Activated CD4-positive, alpha-beta T cell treated with anti-CD3 and anti-CD28 coated beads, Interleukin-2, amount 10 ng/mL, durations not matched to agents 24 days and 14 days (primary cell): ENCODE measurements around the gene PC. TPM values are rescaled to one million over a fixed set of nuclear protein-coding genes. Genes with fewer than 3 reads are reported as not detected.

ENCODE experiments used
- DNase-seq: peaks from one replicate; pipeline ENCODE4 v3.0.0; 2022
- H3K27ac Mint-ChIP-seq: one replicate; pipeline ENCODE4 v1.8.0; 2022; ENCODE audit warnings: mild to moderate bottlenecking, mixed read lengths
- H3K27me3 Mint-ChIP-seq: one replicate; pipeline ENCODE4 v1.8.0; 2022; ENCODE audit warnings: mixed read lengths
- H3K36me3 Mint-ChIP-seq: one replicate; pipeline ENCODE4 v1.8.0; 2022; ENCODE audit warnings: low read depth, mild to moderate bottlenecking, mixed read lengths
- H3K4me1 Mint-ChIP-seq: one replicate; pipeline ENCODE4 v1.8.0; 2021; ENCODE audit warnings: mixed read lengths
- H3K4me3 Mint-ChIP-seq: one replicate; pipeline ENCODE4 v1.8.0; 2022; ENCODE audit warnings: mild to moderate bottlenecking, moderate library complexity, mixed read lengths
- H3K9me3 Mint-ChIP-seq: one replicate; pipeline ENCODE4 v1.8.0; 2021; ENCODE audit warnings: mixed read lengths
- intact Hi-C: fragments of 100-400 bp; cut with micrococcal nuclease; formaldehyde crosslinking; loops from one replicate; pipeline ENCODE4 v1.15.1; 2023
- total RNA-seq: library from RNA; stranded (reverse); gene quantifications from 2 replicates; pipeline ENCODE4 v1.2.3, GENCODE V29; 2022

PC gene
- total RNA-seq, 1 donor from 2014 or later: 13.1 TPM

GRCh38 chr11:66987924-66988637 lies 29.9 kb upstream of the PC start:
- Mint-ChIP-seq H3K9me3 (no peaks in the 10 kb centered on the region), H3K4me3 (no peak overlapping the region), H3K4me1 (no peaks in the 10 kb centered on the region), H3K27ac (no peak overlapping the region), H3K36me3 (no peaks in the 10 kb centered on the region), H3K27me3 (peaks cover 1% of the 10 kb centered on the region)
- no peak for DNase-seq
- intact Hi-C loops: no loop called here

DNA sequence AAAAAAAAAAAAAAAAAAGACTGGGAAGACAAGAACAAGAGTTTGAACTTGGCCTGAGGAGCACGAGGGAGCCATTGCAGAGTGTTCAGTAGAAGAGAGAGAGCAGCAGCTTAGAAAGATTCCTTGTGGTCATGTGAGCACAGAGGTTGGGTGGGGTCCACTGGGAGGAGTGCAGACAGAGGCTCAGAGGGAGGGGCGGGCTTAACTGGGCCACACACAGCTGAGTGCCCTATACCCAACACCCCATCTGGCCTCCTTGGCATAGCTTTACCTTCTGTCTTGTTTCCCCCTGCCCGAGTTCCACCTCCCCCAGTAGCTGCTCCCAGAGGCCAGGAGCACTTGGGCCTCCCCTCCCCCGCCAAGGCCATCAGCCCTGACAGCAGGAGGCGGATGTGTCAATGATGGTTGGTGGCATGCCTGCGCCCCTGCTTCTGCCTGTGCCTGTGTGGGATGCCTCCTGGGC lies 29.0 kb upstream of the PC start:
- Mint-ChIP-seq H3K27ac (no peak overlapping the region), H3K36me3 (no peaks in the 10 kb centered on the region), H3K9me3 (no peaks in the 10 kb centered on the region), H3K4me3 (no peak overlapping the region), H3K27me3 (peaks cover 1% of the 10 kb centered on the region), H3K4me1 (no peaks in the 10 kb centered on the region)
- intact Hi-C loops: no loop called here
- DNase-seq: no peak

DNA sequence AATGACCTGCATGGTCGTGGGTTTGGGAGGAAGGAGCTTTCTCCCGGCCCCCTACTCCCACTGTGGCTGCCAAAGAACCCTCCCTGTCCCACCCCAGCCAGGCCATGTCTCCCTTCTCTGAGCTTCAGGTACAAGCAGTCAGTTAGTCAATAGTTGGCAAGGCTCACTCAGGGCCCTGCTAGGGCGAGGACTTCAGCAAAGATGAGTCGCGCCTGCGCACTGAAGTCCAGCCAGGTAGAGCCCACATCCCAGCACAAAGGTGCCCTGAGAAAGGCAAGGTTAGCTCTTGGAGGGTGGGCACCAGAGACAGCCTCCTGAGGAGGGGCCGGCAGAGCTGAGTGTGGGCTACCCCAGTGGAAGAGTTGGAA lies 28.0 kb upstream of the PC start:
- DNase-seq: no peak
- Mint-ChIP-seq H3K27me3 (peaks cover 1% of the 10 kb centered on the region), H3K4me1 (no peaks in the 10 kb centered on the region), H3K27ac (no peak overlapping the region), H3K9me3 (no peaks in the 10 kb centered on the region), H3K4me3 (no peak overlapping the region), H3K36me3 (no peaks in the 10 kb centered on the region)
- intact Hi-C loops: no loop called here

- no peak for DNase-seq
- H3K4me1 Mint-ChIP-seq: no peaks in the 10 kb centered on the region
- H3K9me3 Mint-ChIP-seq: no peaks in the 10 kb centered on the region
- H3K36me3 Mint-ChIP-seq: no peaks in the 10 kb centered on the region
- no peak overlapping the region for H3K4me3 Mint-ChIP-seq
- no peak overlapping the region for H3K27ac Mint-ChIP-seq
- H3K27me3 Mint-ChIP-seq: peaks cover 1% of the 10 kb centered on the region
- intact Hi-C loops: no loop called here
These were observed 27.5 kb upstream of the PC start for GRCh38 chr11:66985508-66986177.

DNA sequence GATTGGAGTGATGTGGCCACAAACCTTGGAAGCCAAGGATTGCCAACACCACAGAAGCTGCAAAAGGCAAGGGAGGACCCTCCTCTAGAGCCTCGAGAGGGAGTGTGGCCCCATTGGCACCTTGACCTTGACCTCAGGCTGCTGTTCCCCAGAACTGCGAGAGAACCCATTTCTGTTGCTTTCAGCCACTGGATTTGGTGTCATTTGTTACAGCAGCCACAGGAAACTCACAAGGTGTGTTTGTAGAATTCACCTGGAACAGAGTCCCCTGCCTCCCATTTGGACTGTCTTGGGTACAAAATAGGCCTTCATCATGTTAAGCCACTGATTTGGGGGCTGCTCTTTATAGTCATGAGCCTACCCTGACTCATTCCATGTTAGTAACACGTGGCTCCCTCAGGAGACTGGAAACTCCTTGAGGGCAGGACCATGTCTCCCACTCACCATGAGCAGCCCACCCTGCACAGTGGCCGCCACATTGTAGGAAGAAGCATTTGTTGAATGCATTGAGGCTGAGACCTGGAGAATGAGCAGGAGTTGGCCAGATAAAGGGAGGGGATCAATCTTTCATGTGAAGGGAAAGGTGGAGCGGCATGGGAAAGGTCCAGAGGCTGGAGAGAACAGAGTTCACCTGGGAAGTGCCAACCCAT lies 25.2 kb upstream of the PC start:
- no peaks in the 10 kb centered on the region for H3K4me1 Mint-ChIP-seq
- H3K36me3 Mint-ChIP-seq: no peaks in the 10 kb centered on the region
- H3K9me3 Mint-ChIP-seq: no peaks in the 10 kb centered on the region
- H3K27ac Mint-ChIP-seq: no peak overlapping the region
- H3K27me3 Mint-ChIP-seq: peaks cover 1% of the 10 kb centered on the region
- intact Hi-C loops: no loop called here
- no peak for DNase-seq
- no peak overlapping the region for H3K4me3 Mint-ChIP-seq

GRCh38 chr11:66981976-66982578 lies 23.9 kb upstream of the PC start:
- no peak overlapping the region for H3K4me3 Mint-ChIP-seq
- no peak overlapping the region for H3K27ac Mint-ChIP-seq
- H3K36me3 Mint-ChIP-seq: no peaks in the 10 kb centered on the region
- peaks cover 1% of the 10 kb centered on the region for H3K27me3 Mint-ChIP-seq
- H3K4me1 Mint-ChIP-seq: no peaks in the 10 kb centered on the region
- H3K9me3 Mint-ChIP-seq: no peaks in the 10 kb centered on the region
- DNase-seq: no peak
- intact Hi-C loops: no loop called here

DNA sequence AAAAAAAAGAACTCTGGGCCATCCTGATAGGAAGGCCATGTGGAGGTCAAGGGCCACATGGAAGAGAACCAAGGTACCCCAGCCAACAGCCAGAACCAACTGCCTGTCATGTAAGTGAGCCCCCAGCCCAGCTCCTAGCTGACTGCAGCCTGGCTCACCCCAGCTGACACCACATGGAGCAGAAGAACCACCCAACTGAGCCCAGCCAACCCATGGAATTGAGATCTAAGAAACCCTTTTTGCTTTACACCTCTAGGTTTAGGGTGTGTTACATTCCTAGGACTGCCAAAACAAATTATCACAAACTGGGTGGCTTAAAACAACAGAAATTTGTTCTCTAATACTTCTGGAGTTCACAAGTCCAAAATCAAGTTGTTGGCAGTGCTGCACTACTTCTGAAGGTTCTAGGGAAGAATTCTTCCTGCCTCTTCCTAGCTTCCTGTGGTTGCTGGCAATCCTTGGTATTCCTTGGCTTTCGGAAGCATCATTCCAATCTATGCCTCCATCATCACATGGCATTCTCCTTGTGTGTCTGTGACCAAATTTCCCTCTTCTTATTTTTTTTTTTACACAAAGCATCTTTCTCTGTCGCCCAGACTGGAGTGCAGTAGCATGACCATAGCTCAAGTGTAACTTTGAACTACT lies 21.3 kb upstream of the PC start:
- intact Hi-C loops: loop anchor here (10.0 kb wide), 1 partner anchor 95 kb away; no protein-coding TSS in a partner anchor
- H3K27ac Mint-ChIP-seq: no peak overlapping the region
- no peaks in the 10 kb centered on the region for H3K27me3 Mint-ChIP-seq
- H3K36me3 Mint-ChIP-seq: no peaks in the 10 kb centered on the region
- H3K9me3 Mint-ChIP-seq: no peaks in the 10 kb centered on the region
- H3K4me1 Mint-ChIP-seq: no peaks in the 10 kb centered on the region
- no peak for DNase-seq
- H3K4me3 Mint-ChIP-seq: no peak overlapping the region

DNA sequence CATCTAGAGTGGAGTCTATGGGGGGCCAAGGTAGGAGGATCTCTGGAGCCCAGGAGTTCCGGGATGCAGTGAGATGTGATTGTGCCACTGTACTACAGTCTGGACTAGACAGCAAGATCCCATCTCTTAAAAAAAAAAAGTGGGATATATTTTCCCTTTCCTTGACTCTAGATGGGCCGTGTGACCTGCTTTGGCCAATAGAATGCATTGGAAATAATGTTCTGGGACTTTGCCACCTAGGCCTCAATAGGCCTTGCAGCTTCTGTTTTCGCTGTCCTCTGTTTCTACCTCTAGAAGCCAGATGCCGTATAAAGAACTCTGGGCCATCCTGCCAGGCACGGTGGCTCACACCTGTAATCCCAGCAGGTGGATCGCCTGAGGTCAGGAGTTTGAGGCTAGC lies 20.5 kb upstream of the PC start:
- Mint-ChIP-seq H3K4me3 (no peak overlapping the region), H3K4me1 (no peaks in the 10 kb centered on the region), H3K9me3 (no peaks in the 10 kb centered on the region), H3K27ac (no peak overlapping the region), H3K27me3 (no peaks in the 10 kb centered on the region), H3K36me3 (no peaks in the 10 kb centered on the region)
- DNase-seq: no peak
- intact Hi-C loops: loop anchor here (10.0 kb wide), 1 partner anchor 94 kb away; no protein-coding TSS in a partner anchor

GRCh38 chr11:66978229-66978628 lies 20.0 kb upstream of the PC start:
- Mint-ChIP-seq H3K9me3 (no peaks in the 10 kb centered on the region), H3K36me3 (no peaks in the 10 kb centered on the region), H3K4me1 (no peaks in the 10 kb centered on the region), H3K4me3 (no peak overlapping the region), H3K27me3 (no peaks in the 10 kb centered on the region), H3K27ac (no peak overlapping the region)
- intact Hi-C loops: loop anchor here (10.0 kb wide), 1 partner anchor 93 kb away; no protein-coding TSS in a partner anchor
- DNase-seq: no peak

GRCh38 chr11:66976925-66977324 lies 18.7 kb upstream of the PC start:
- Mint-ChIP-seq H3K4me3 (no peak overlapping the region), H3K36me3 (no peaks in the 10 kb centered on the region), H3K9me3 (no peaks in the 10 kb centered on the region), H3K4me1 (no peaks in the 10 kb centered on the region), H3K27ac (no peak overlapping the region), H3K27me3 (peaks cover 2% of the 10 kb centered on the region)
- intact Hi-C loops: loop anchor here (10.0 kb wide), 1 partner anchor 92 kb away; no protein-coding TSS in a partner anchor
- no peak for DNase-seq

- intact Hi-C loops: loop anchor here (10.0 kb wide), 1 partner anchor 91 kb away; no protein-coding TSS in a partner anchor
- H3K4me3 Mint-ChIP-seq: no peak overlapping the region
- no peaks in the 10 kb centered on the region for H3K36me3 Mint-ChIP-seq
- H3K27ac Mint-ChIP-seq: no peak overlapping the region
- no peaks in the 10 kb centered on the region for H3K9me3 Mint-ChIP-seq
- peak; percentile 65 for DNase-seq
- peaks cover 2% of the 10 kb centered on the region for H3K27me3 Mint-ChIP-seq
- H3K4me1 Mint-ChIP-seq: peaks cover 2% of the 10 kb centered on the region
These were observed 17.9 kb upstream of the PC start for GRCh38 chr11:66976028-66976467.

DNA sequence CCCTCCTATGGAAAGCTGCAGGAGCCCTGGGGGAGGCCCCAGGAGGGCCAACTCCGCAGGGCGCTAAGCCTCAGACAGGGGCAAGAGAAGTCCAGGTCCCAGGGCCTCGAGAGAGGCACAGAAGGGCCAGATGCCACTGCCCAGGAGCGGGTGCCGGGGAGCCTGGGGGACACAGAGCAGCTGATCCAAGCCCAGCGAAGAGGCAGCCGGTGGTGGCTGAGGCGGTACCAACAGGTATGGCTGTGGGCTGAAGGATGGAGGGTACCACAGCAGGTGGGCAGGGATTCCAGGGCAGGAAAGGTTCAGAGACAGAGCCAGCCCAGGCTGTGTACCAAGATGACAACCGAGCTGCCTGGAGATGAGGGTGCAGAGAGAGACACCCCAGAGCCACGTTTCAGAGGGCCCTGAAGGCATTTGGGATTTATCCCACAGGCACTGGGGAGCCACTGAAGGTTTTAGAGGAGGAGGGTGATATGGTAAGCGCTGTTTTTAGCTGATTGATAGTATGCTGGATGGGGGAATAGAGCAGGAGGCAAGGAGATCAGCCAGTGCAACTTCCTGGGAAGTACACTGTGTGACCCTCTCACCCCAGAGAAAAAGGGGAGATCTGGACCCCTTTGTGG lies 17.3 kb upstream of the PC start:
- Mint-ChIP-seq H3K4me3 (no peak overlapping the region), H3K36me3 (no peaks in the 10 kb centered on the region), H3K27me3 (peaks cover 2% of the 10 kb centered on the region), H3K4me1 (peaks cover 7% of the 10 kb centered on the region), H3K27ac (no peak overlapping the region), H3K9me3 (no peaks in the 10 kb centered on the region)
- intact Hi-C loops: loop anchor here (10.0 kb wide), 1 partner anchor 91 kb away; no protein-coding TSS in a partner anchor
- DNase-seq: no peak
